MCF 10A (cell line): ENCODE measurements around the gene C11orf24. TPM values are rescaled to one million over a fixed set of nuclear protein-coding genes. Genes with fewer than 3 reads are reported as not detected.
"Not testable (repeated sequence)": the region's sequence is repeated elsewhere in the genome, so short reads cannot be mapped to it uniquely, and the experiment has no call there.

Experiments
- BruUV-seq: library from RNA; stranded (reverse); fragments of 400-500 nt; replicated peaks from 2 replicates; lab custom pipeline; 2021; lab: Mats Ljungman, UMichigan
- CTCF ChIA-PET: fragments of 300-600 bp; sonication (Branson Sonifier 250); formaldehyde crosslinking; extraction: SDS; loops from one replicate; lab custom pipeline; 2021; ENCODE audit warnings: antibody characterized with exemption, inconsistent platforms; lab: Yijun Ruan, JAX
- POLR2A ChIA-PET: fragments of 300-600, 350-650 bp; sonication (Branson Sonifier 250); formaldehyde crosslinking; extraction: SDS; loops from one replicate; lab custom pipeline; 2020; ENCODE audit warnings: antibody characterized with exemption, inconsistent platforms; lab: Yijun Ruan, JAX
- DNase-seq: peaks from one replicate; pipeline ENCODE4 v3.0.0-alpha.2; 2018; ENCODE audit not compliant: unreplicated experiment
- H3K27ac Mint-ChIP-seq: one replicate; pipeline ENCODE4 v1.8.0; 2022; ENCODE audit warnings: mild to moderate bottlenecking, low read depth, mixed read lengths; ENCODE audit not compliant: unreplicated experiment
- H3K27me3 Mint-ChIP-seq: one replicate; pipeline ENCODE4 v1.8.0; 2022; ENCODE audit warnings: mixed read lengths; ENCODE audit not compliant: insufficient read depth, unreplicated experiment
- H3K36me3 Mint-ChIP-seq: one replicate; pipeline ENCODE4 v1.8.0; 2022; ENCODE audit warnings: mild to moderate bottlenecking, moderate library complexity, mixed read lengths; ENCODE audit not compliant: insufficient read depth, unreplicated experiment
- H3K4me1 Mint-ChIP-seq: one replicate; pipeline ENCODE4 v1.8.0; 2022; ENCODE audit warnings: mixed read lengths; ENCODE audit not compliant: insufficient read depth, unreplicated experiment
- H3K4me3 Mint-ChIP-seq: one replicate; pipeline ENCODE4 v1.8.0; 2022; ENCODE audit warnings: mild to moderate bottlenecking, moderate library complexity, mixed read lengths; ENCODE audit not compliant: unreplicated experiment
- H3K9me3 Mint-ChIP-seq: one replicate; pipeline ENCODE4 v1.8.0; 2022; ENCODE audit warnings: mixed read lengths; ENCODE audit not compliant: unreplicated experiment
- CTCF ChIP-seq: fragments of 200-600 bp; IDR thresholded peaks from one replicate; pipeline ENCODE4 v1.8.0; 2022; ENCODE audit warnings: antibody characterized with exemption, mild to moderate bottlenecking; ENCODE audit not compliant: unreplicated experiment
- intact Hi-C: fragments of 100-400 bp; cut with micrococcal nuclease; formaldehyde crosslinking; loops from 2 replicates; pipeline ENCODE4 v1.14.1; 2022
- total RNA-seq: library from RNA; stranded (reverse); gene quantifications from 2 replicates; pipeline ENCODE4 v1.2.3, GENCODE V29; 2022

C11orf24 gene
- total RNA-seq, 1 experiment from 2014 or later: 69.2 TPM

GRCh38 chr11:68302670-68303069 is 30.9 kb upstream of the C11orf24 start:
- Mint-ChIP-seq H3K4me3 (no peak overlapping the region), H3K27me3 (no peaks in the 10 kb centered on the region), H3K27ac (no peak overlapping the region), H3K4me1 (peaks cover 8% of the 10 kb centered on the region), H3K36me3 (no peaks in the 10 kb centered on the region), H3K9me3 (no peaks in the 10 kb centered on the region)
- BruUV-seq: no TSS peak
- ChIA-PET POLR2A (interaction anchor here (0.7 to 1.5 kb wide), 7 partner anchors 9 to 94 kb away, joined by 3 to 8 read pairs (median 4); partner anchors contain the start of genes C11orf24, KMT5B and LRP5), CTCF (interaction anchor here (1.2 to 3.6 kb wide), 2 partner anchors 18 to 45 kb away, joined by 3 to 16 read pairs; no protein-coding TSS in a partner anchor)
- no peak for TF ChIP-seq CTCF
- intact Hi-C loops: no loop called here
- peak; percentile 88 for DNase-seq

GRCh38 chr11:68302256-68302655 is 30.5 kb upstream of the C11orf24 start:
- CTCF ChIA-PET: interaction anchor here (1.2 to 3.6 kb wide), 2 partner anchors 18 to 44 kb away, joined by 3 to 16 read pairs; no protein-coding TSS in a partner anchor
- TF ChIP-seq CTCF: no peak
- Mint-ChIP-seq H3K36me3 (no peaks in the 10 kb centered on the region), H3K9me3 (no peaks in the 10 kb centered on the region), H3K4me3 (no peak overlapping the region), H3K27me3 (no peaks in the 10 kb centered on the region), H3K27ac (no peak overlapping the region), H3K4me1 (peaks cover 8% of the 10 kb centered on the region)
- no TSS peak for BruUV-seq
- no peak for DNase-seq
- POLR2A ChIA-PET: interaction anchor here (1.0 to 1.3 kb wide), 4 partner anchors 20 to 89 kb away, joined by 3 to 5 read pairs (median 4); partner anchors contain the start of genes C11orf24 and KMT5B
- intact Hi-C loops: no loop called here

DNA sequence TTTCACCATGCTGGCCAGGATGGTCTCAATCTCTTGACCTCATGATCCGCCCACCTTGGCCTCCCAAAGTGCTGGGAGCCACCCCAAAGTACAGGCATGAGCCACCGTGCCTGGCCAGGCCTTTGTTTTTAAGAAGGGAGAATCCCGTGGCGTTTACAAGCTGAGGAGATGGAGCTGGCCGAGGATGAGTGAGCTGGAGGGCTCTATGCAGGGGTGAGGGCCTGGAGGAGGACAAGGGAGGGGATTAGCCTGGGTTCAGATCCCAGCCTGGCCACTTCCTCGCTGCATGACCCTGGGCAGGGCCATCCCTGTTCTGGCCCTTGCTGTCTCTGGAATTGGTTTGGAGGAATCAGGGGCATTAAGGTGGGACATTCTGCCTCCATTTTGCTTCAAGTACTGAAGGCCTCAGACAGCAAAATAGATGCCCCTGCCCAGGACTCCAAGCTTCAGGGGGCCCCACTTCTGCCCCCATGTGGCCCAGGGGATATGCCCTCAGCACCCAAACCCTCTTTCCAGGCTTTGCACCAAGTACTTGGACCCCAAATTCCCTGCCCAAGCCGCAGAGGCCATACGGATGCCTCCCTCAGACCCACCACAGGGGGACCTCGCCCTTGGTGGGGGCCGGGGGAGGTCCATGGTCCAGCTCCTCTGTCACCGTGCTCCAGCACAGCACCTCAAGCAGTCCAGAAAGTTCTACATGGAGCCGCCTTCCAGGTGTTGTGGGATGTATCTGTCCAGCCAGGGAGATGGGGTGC is 28.5 kb upstream of the C11orf24 start:
- no TSS peak for BruUV-seq
- no peaks in the 10 kb centered on the region for H3K36me3 Mint-ChIP-seq
- intact Hi-C loops: no loop called here
- no peak for TF ChIP-seq CTCF
- H3K4me3 Mint-ChIP-seq: no peak overlapping the region
- ChIA-PET POLR2A (no interaction called here), CTCF (interaction anchor here (0.7 to 6.1 kb wide), 6 partner anchors 29 to 94 kb away, joined by 3 to 150 read pairs (median 5); partner anchors contain the start of gene C11orf24)
- no peaks in the 10 kb centered on the region for H3K9me3 Mint-ChIP-seq
- H3K27ac Mint-ChIP-seq: no peak overlapping the region
- no peaks in the 10 kb centered on the region for H3K27me3 Mint-ChIP-seq
- H3K4me1 Mint-ChIP-seq: peaks cover 13% of the 10 kb centered on the region
- DNase-seq: no peak

DNA sequence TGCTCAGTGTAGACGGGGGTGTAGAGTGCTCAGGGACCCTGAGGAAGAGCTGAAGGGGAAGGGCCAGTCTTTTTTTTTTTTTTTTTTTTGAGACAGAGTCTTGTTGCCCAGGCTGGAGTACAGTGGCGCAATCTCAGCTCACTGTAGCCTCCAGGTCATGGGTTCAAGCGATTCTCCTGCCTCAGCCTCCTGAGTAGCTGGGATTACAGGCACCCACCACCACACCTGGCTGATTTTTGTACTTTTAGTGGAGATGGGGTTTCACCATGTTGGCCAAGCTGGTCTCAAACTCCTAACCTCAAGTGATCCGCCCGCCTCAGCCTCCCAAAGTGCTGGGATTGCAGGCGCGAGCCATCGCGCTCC is 27.7 kb upstream of the C11orf24 start:
- intact Hi-C loops, BruUV-seq, H3K4me3 Mint-ChIP-seq, H3K27me3 Mint-ChIP-seq, H3K27ac Mint-ChIP-seq, H3K9me3 Mint-ChIP-seq, DNase-seq, H3K36me3 Mint-ChIP-seq: not testable (repeated sequence)
- POLR2A ChIA-PET: interaction anchor here (0.8 to 1.2 kb wide), 2 partner anchors 17 to 43 kb away, joined by 3 to 6 read pairs; no protein-coding TSS in a partner anchor
- CTCF ChIA-PET: interaction anchor here (0.7 to 6.1 kb wide), 11 partner anchors 11 to 168 kb away, joined by 3 to 150 read pairs (median 16); partner anchors contain the start of gene C11orf24
- peaks cover 13% of the 10 kb centered on the region for H3K4me1 Mint-ChIP-seq
